T-helper 1 cell treated with Interleukin-12 subunit alpha and Interleukin-12 subunit beta and Interleukin-4 antibody, amounts not matched to agents 30 μg/mL and 1 μg/mL, for 36 hours (primary cell): ENCODE measurements around the gene TTLL3.
A peak's percentile ranks its signal among the peaks of the same experiment; 100 is the strongest.
"Not testable (repeated sequence)": the region's sequence is repeated elsewhere in the genome, so short reads cannot be mapped to it uniquely, and the experiment has no call there.

Experiments
- H3K27ac Mint-ChIP-seq: one replicate; pipeline ENCODE4 v1.8.0; 2021; ENCODE audit warnings: mild to moderate bottlenecking, mixed read lengths
- H3K27me3 Mint-ChIP-seq: one replicate; pipeline ENCODE4 v1.8.0; 2021; ENCODE audit warnings: low read depth, mixed read lengths
- H3K36me3 Mint-ChIP-seq: one replicate; pipeline ENCODE4 v1.8.0; 2021; ENCODE audit warnings: low read depth, mixed read lengths
- H3K4me1 Mint-ChIP-seq: one replicate; pipeline ENCODE4 v1.8.0; 2021; ENCODE audit warnings: low read depth, mixed read lengths
- H3K4me3 Mint-ChIP-seq: one replicate; pipeline ENCODE4 v1.8.0; 2021; ENCODE audit warnings: mild to moderate bottlenecking, moderate library complexity, mixed read lengths
- H3K9me3 Mint-ChIP-seq: one replicate; pipeline ENCODE4 v1.8.0; 2021; ENCODE audit warnings: mixed read lengths

Gene TTLL3

GRCh38 chr3:9809615-9810432 is at the start of gene TTLL3:
TTLL3 (plus strand) TSS chr3:9810262; CDS start chr3:9810662, 400 bp downstream.
- no peaks in the 10 kb centered on the region for H3K27me3 Mint-ChIP-seq
- H3K9me3 Mint-ChIP-seq, result no peaks in the 10 kb centered on the region
- peaks cover 37% of the 10 kb centered on the region for H3K36me3 Mint-ChIP-seq
- peak within 1 kb of the TSS; percentile 80 for H3K4me3 Mint-ChIP-seq
- H3K4me1 Mint-ChIP-seq, result peaks cover 34% of the 10 kb centered on the region
- peak within 1 kb of the TSS; percentile 92 for H3K27ac Mint-ChIP-seq

GRCh38 chr3:9760779-9761505 is 49.1 kb upstream of the TTLL3 start:
- Mint-ChIP-seq H3K27me3 (no peaks in the 10 kb centered on the region), H3K4me3 (no peak overlapping the region), H3K36me3 (peaks cover 36% of the 10 kb centered on the region), H3K9me3 (no peaks in the 10 kb centered on the region), H3K4me1 (no peaks in the 10 kb centered on the region), H3K27ac (no peak overlapping the region)

DNA sequence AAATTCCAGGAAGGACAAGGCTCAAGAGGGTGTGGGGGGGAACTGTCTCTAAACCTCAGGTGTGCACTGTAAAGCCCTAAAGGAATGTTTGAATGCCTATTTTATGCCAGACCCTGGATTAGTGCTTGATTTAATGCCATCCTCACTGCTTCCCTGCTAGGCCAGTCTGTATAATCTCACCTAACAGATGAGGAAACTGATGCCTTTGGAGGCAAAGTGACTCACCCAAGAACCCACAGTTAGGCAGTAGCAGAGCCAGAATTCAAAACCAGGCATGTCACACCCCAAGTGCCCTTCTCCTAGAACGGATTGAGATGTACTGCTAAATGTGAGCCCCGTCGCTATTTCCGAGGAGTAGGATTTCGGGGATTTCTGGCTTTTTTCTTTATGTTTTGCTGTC is 48.1 kb upstream of the TTLL3 start:
- Mint-ChIP-seq H3K4me3 (no peak overlapping the region), H3K27ac (no peak overlapping the region), H3K36me3 (peaks cover 32% of the 10 kb centered on the region)

GRCh38 chr3:9762871-9763270 is 47.2 kb upstream of the TTLL3 start:
- peaks cover 8% of the 10 kb centered on the region for H3K4me1 Mint-ChIP-seq
- H3K9me3 Mint-ChIP-seq, result no peaks in the 10 kb centered on the region
- H3K27me3 Mint-ChIP-seq, result no peaks in the 10 kb centered on the region
- H3K4me3 Mint-ChIP-seq, result no peak overlapping the region
- H3K27ac Mint-ChIP-seq, result no peak overlapping the region
- H3K36me3 Mint-ChIP-seq, result peaks cover 30% of the 10 kb centered on the region

More for the DNA sequence above, 48.1 kb upstream of the TTLL3 start:
- Mint-ChIP-seq H3K4me1 (peaks cover under 1% of the 10 kb centered on the region), H3K27me3 (no peaks in the 10 kb centered on the region), H3K9me3 (no peaks in the 10 kb centered on the region)

DNA sequence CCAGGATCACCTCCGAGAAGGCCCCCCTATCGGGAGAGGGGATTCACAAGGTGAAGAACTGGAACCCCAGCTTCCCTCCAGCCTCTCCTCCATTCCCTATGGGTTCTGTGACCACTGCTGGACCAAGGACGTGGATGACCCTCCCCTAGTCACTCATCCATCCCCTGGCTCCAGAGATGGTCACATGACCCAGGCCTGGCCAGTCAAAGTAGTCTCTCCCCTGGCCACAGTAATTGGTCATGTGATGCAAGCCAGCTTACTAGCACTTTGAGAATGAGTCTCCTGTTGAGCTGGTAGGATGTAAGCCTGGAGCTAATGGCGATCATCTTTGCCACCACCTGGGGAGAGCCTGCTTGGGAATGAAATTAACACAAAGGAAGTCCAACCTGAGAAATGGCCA is 44.2 kb upstream of the TTLL3 start:
- H3K4me1 Mint-ChIP-seq, result peaks cover 25% of the 10 kb centered on the region
- H3K27ac Mint-ChIP-seq, result no peak overlapping the region
- H3K4me3 Mint-ChIP-seq, result no peak overlapping the region
- peaks cover 13% of the 10 kb centered on the region for H3K36me3 Mint-ChIP-seq
- no peaks in the 10 kb centered on the region for H3K9me3 Mint-ChIP-seq
- H3K27me3 Mint-ChIP-seq, result no peaks in the 10 kb centered on the region

GRCh38 chr3:9767418-9767817 is 42.6 kb upstream of the TTLL3 start:
- Mint-ChIP-seq H3K9me3 (no peaks in the 10 kb centered on the region), H3K27me3 (no peaks in the 10 kb centered on the region), H3K36me3 (peaks cover 10% of the 10 kb centered on the region), H3K27ac (no peak overlapping the region), H3K4me1 (peaks cover 25% of the 10 kb centered on the region), H3K4me3 (no peak overlapping the region)

DNA sequence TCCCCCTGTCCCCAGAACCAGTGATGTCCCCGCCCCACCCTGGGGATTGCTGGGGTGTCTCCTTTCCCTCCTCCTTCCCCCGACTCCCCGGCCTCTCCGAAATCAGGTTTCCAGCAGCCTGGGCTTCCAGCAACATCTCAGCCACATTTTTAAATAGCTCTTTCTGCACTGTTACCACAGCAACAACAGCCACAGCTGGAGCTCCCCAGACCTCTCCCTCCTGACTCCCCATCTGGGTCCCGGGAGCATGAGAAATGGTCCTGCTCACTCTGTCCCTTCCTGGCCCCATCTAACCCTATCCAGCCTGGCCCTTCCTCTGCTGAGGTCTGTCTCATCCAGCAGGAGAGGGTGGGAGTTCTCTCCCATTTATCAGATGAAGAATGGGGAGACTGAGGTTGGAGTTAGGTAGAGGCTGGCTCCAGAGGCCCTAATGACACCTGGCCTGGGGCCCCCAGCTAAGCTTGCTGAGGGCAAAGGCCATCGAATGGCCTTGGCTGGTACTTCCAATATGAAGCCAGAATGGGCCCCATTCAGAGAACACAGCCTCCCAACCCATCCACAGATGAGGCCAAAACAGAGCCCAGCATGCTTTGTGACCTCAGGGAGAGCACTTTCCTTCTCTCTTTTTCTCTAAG is 41.8 kb upstream of the TTLL3 start:
- no peaks in the 10 kb centered on the region for H3K9me3 Mint-ChIP-seq
- peaks cover 25% of the 10 kb centered on the region for H3K4me1 Mint-ChIP-seq
- H3K4me3 Mint-ChIP-seq, result peak overlapping the region; percentile 87
- peaks cover 7% of the 10 kb centered on the region for H3K36me3 Mint-ChIP-seq
- no peak overlapping the region for H3K27ac Mint-ChIP-seq
- no peaks in the 10 kb centered on the region for H3K27me3 Mint-ChIP-seq

DNA sequence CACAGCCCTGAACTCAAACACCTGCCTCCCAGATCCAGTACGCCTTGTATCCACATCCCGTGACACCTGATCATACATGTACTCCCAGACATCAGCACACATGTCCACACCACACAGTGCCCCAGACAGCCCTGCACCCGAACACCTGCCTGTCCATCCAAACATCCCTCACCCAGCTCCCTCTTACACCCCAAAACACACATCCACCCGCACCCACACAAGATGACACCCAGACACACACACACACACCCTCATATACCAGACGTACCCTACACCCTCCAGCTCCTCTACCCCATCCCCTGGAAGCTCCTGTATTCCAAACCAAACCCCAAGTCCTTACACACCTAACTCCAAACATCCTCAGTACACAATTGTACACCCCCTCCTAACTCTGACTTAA is 41.0 kb upstream of the TTLL3 start:
- Mint-ChIP-seq H3K27ac (peak overlapping the region; percentile 71), H3K4me1 (peaks cover 25% of the 10 kb centered on the region), H3K4me3 (peak overlapping the region; percentile 87), H3K27me3 (no peaks in the 10 kb centered on the region), H3K9me3 (no peaks in the 10 kb centered on the region), H3K36me3 (peaks cover 5% of the 10 kb centered on the region)

DNA sequence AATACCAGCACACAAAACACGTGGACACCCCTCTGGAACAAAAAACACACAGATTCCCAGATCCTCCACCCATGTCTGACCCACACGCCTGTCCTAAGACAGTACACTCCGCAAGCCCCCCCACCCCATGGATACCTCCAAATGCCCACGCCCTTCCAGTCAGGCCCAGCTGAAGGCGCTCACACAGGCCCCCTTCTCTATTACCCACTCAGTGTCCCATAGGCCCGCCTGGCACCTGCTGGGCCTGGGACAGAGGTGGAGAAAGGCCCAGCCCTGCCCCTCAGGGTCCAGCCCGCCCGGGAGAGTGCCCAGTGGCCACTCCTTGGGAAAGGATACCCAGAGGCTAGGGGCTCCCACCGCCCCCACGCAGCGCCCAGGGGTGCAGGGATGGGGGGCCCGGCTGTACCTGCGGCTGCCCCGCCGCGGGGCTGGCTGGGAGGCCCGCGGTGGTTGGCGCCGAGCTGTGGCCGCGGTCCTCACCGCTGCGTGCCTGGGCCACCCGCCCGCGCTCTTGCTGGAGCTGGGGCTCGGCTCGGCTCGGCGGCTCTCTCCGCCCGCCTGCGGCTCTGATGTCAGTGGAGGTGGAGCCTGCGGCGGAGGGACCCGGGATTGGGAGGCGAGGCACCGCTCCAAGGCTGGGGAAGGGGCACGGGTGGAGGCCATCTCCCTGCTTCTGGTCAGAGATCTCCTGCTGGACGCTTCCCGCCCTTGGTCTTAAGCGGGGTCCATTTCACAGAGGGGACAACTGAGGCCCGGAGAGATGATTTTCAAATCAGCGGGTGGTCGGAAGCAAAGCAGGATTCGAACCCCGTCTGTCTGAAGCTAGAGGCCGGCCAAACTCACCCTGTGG is 40.4 kb upstream of the TTLL3 start, which contains the start of gene CAMK1:
Gene CAMK1, minus strand, starts transcription at position 522 of the 850 bp plus-strand sequence. CDS start 2,198 bp downstream, outside the sequence.
- Mint-ChIP-seq H3K9me3 (no peaks in the 10 kb centered on the region), H3K4me1 (peaks cover 25% of the 10 kb centered on the region), H3K4me3 (peak within 1 kb of the TSS; percentile 87), H3K27ac (peak within 1 kb of the TSS; percentile 71), H3K27me3 (no peaks in the 10 kb centered on the region), H3K36me3 (peaks cover 5% of the 10 kb centered on the region)

GRCh38 chr3:9770276-9770812 is 39.7 kb upstream of the TTLL3 start:
- Mint-ChIP-seq H3K36me3 (peaks cover 1% of the 10 kb centered on the region), H3K9me3 (no peaks in the 10 kb centered on the region), H3K27ac (peak overlapping the region; percentile 45), H3K4me3 (peak overlapping the region; percentile 69), H3K4me1 (peaks cover 25% of the 10 kb centered on the region), H3K27me3 (no peaks in the 10 kb centered on the region)

GRCh38 chr3:9771007-9771406 is 39.1 kb upstream of the TTLL3 start:
- H3K27ac Mint-ChIP-seq, result peak overlapping the region; percentile 52
- peak overlapping the region; percentile 69 for H3K4me3 Mint-ChIP-seq
- peaks cover 25% of the 10 kb centered on the region for H3K4me1 Mint-ChIP-seq
- not testable (repeated sequence) for H3K36me3 Mint-ChIP-seq, H3K9me3 Mint-ChIP-seq, H3K27me3 Mint-ChIP-seq

GRCh38 chr3:9776896-9777693 is 33.0 kb upstream of the TTLL3 start:
- peaks cover 17% of the 10 kb centered on the region for H3K36me3 Mint-ChIP-seq
- H3K4me3 Mint-ChIP-seq, result no peak overlapping the region
- H3K9me3 Mint-ChIP-seq, result no peaks in the 10 kb centered on the region
- no peak overlapping the region for H3K27ac Mint-ChIP-seq
- H3K27me3 Mint-ChIP-seq, result no peaks in the 10 kb centered on the region
- H3K4me1 Mint-ChIP-seq, result peaks cover 39% of the 10 kb centered on the region

DNA sequence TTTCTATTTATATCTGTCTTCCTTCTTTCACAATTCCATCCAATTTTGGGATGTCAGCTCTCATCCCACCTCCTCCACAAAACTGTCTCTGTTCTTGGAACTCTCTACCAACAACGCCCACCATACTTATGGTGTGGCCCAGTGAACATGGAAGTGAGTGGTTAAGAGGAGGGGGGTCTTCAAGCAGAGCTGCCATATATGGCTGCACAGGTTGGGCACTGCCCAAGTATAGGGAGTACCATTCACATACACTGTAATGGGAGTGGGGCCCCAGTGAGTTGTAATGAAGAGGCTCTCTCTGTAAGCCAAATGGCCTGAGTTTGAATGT is 32.4 kb upstream of the TTLL3 start:
- H3K4me3 Mint-ChIP-seq, result no peak overlapping the region
- no peaks in the 10 kb centered on the region for H3K9me3 Mint-ChIP-seq
- no peaks in the 10 kb centered on the region for H3K27me3 Mint-ChIP-seq
- peaks cover 22% of the 10 kb centered on the region for H3K36me3 Mint-ChIP-seq
- peak overlapping the region; percentile 11 for H3K27ac Mint-ChIP-seq
- H3K4me1 Mint-ChIP-seq, result peaks cover 42% of the 10 kb centered on the region
